ENCODE data around the gene GBP3.

DNA sequence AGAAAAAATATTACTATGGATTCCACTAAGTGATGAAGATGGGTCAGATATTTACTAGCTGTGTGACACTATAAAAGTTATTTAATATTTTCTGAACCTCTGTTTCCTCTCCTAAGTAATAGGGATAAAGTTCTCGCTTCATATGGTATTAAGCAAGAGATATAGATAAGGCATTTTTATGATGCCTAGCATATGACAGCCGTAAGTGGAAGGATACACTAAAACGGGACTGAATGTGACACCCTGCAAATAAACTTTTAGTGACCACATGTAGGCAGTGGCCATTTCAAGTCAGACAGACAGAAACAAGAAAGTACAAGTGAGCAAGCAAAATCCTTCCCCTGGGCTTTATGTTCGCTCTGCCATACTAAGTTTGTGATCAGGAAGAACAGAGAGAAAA lies 14.2 kb downstream of the GBP3 start:
- TF ChIP-seq CTCF (IDR thresholded peaks at IDR 0.05), result no peak
- no peak for TF ChIP-seq POLR2A (IDR thresholded peaks at IDR 0.05)
- TF ChIP-seq EP300 (IDR thresholded peaks at IDR 0.05), result no peak
- no peak for TF ChIP-seq POLR2AphosphoS5 (IDR thresholded peaks at IDR 0.05)
